H9 (cell line): ENCODE data around the gene CFAP61. TPM values are rescaled to one million over a fixed set of nuclear protein-coding genes. Genes with fewer than 3 reads are reported as not detected.

Experiments used
- DNase-seq: peaks from one replicate; pipeline ENCODE4 v3.0.0-alpha.2; 2017
- H2AFZ ChIP-seq: one replicate; pipeline ENCODE4 v1.6.1; 2013; ENCODE audit warnings: mild to moderate bottlenecking, low read length, control low read depth, moderate library complexity
- H2AK5ac ChIP-seq: 2 replicates; pipeline ENCODE4 v1.6.1; 2013; ENCODE audit warnings: low read length, control low read depth, mixed read lengths; ENCODE audit not compliant: insufficient read length
- H2BK120ac ChIP-seq: one replicate; pipeline ENCODE4 v1.6.1; 2013; ENCODE audit warnings: low read depth, mild to moderate bottlenecking, low read length, control low read depth, inconsistent platforms; ENCODE audit not compliant: poor library complexity, severe bottlenecking
- H2BK12ac ChIP-seq: 2 replicates; pipeline ENCODE4 v1.6.1; 2013; ENCODE audit warnings: low read length, control low read depth, mixed read lengths, low read depth; ENCODE audit not compliant: insufficient read length
- H2BK15ac ChIP-seq: 2 replicates; pipeline ENCODE4 v1.6.1; 2013; ENCODE audit warnings: low read depth, low read length, control low read depth
- H2BK20ac ChIP-seq: one replicate; pipeline ENCODE4 v1.6.1; 2013; ENCODE audit warnings: low read depth, mild to moderate bottlenecking, low read length, control low read depth, inconsistent platforms; ENCODE audit not compliant: poor library complexity, severe bottlenecking
- H2BK5ac ChIP-seq: 2 replicates; pipeline ENCODE4 v1.6.1; 2013; ENCODE audit warnings: low read length, control low read depth, mixed read lengths; ENCODE audit not compliant: insufficient read length
- H3K14ac ChIP-seq: 2 replicates; pipeline ENCODE4 v1.6.1; 2013; ENCODE audit warnings: low read length, control low read depth; ENCODE audit not compliant: insufficient read depth
- H3K18ac ChIP-seq: 2 replicates; pipeline ENCODE4 v1.6.1; 2013; ENCODE audit warnings: low read depth, mild to moderate bottlenecking, mixed read lengths, low read length, control low read depth; ENCODE audit not compliant: insufficient read length
- H3K23ac ChIP-seq: 2 replicates; pipeline ENCODE4 v1.6.1; 2013; ENCODE audit warnings: low read length, control low read depth, mixed read lengths, low read depth; ENCODE audit not compliant: insufficient read length
- H3K23me2 ChIP-seq: 2 replicates; pipeline ENCODE4 v1.6.1; 2013; ENCODE audit warnings: low read depth, mild to moderate bottlenecking, mixed read lengths, low read length, control low read depth; ENCODE audit not compliant: insufficient read length, poor library complexity, severe bottlenecking
- H3K27ac ChIP-seq: 2 replicates; pipeline ENCODE4 v1.5.1; 2013; ENCODE audit warnings: low read length, control low read depth, mixed read lengths, low read depth; ENCODE audit not compliant: insufficient read length
- H3K27me3 ChIP-seq: 2 replicates; pipeline ENCODE4 v1.6.1; 2013; ENCODE audit warnings: low read length, control low read depth, inconsistent platforms; ENCODE audit not compliant: insufficient read depth
- H3K4ac ChIP-seq: 2 replicates; pipeline ENCODE4 v1.6.1; 2013; ENCODE audit warnings: low read depth, mild to moderate bottlenecking, control low read depth, inconsistent platforms, low read length, moderate library complexity
- H3K4me1 ChIP-seq: 2 replicates; pipeline ENCODE4 v1.6.1; 2013; ENCODE audit warnings: low read length, control low read depth, inconsistent platforms; ENCODE audit not compliant: insufficient read depth
- H3K4me2 ChIP-seq: 2 replicates; pipeline ENCODE4 v1.6.1; 2013; ENCODE audit warnings: low read length, control low read depth, mixed read lengths; ENCODE audit not compliant: insufficient read length, insufficient read depth
- H3K56ac ChIP-seq: 2 replicates; pipeline ENCODE4 v1.6.1; 2013; ENCODE audit warnings: low read depth, mild to moderate bottlenecking, mixed read lengths, low read length, control low read depth; ENCODE audit not compliant: insufficient read length
- H3K79me1 ChIP-seq: 2 replicates; pipeline ENCODE4 v1.6.1; 2013; ENCODE audit warnings: low read depth, mild to moderate bottlenecking, moderate library complexity, low read length, control low read depth, inconsistent platforms; ENCODE audit not compliant: insufficient read depth, poor library complexity, severe bottlenecking
- H3K79me2 ChIP-seq: 2 replicates; pipeline ENCODE4 v1.6.1; 2013; ENCODE audit warnings: low read length, control low read depth, inconsistent platforms; ENCODE audit not compliant: insufficient read depth
- H3K9ac ChIP-seq: 2 replicates; pipeline ENCODE4 v1.6.1; 2013; ENCODE audit warnings: low read length, control low read depth, mixed read lengths; ENCODE audit not compliant: insufficient read length; ENCODE audit errors: extremely low read depth
- H3K9me3 ChIP-seq: one replicate; pipeline ENCODE4 v1.6.1; 2013; ENCODE audit warnings: low read depth, low read length, inconsistent platforms; ENCODE audit not compliant: control insufficient read depth
- H3T11ph ChIP-seq: one replicate; pipeline ENCODE4 v1.6.1; 2013; ENCODE audit warnings: mild to moderate bottlenecking, low read length, control low read depth, inconsistent platforms
- H4K20me1 ChIP-seq: one replicate; pipeline ENCODE4 v1.6.1; 2013; ENCODE audit not compliant: control insufficient read depth, insufficient read length, insufficient read depth
- H4K5ac ChIP-seq: 2 replicates; pipeline ENCODE4 v1.6.1; 2013; ENCODE audit warnings: low read depth, mild to moderate bottlenecking, mixed read lengths, low read length, control low read depth; ENCODE audit not compliant: insufficient read length
- H4K8ac ChIP-seq: replicated peaks from 2 replicates; pipeline ENCODE4 v1.6.1; 2013; ENCODE audit warnings: low read length, control low read depth, mixed read lengths, low read depth; ENCODE audit not compliant: insufficient read length
- H4K91ac ChIP-seq: 2 replicates; pipeline ENCODE4 v1.6.1; 2013; ENCODE audit warnings: low read depth, mild to moderate bottlenecking, moderate library complexity, mixed read lengths, low read length, control low read depth; ENCODE audit not compliant: insufficient read length
- H3K27ac Mint-ChIP-seq, 3 experiments: 2 replicates in 2 of 3; 3 replicates in 1 of 3; pipeline ENCODE4 v1.8.0; 2020 to 2021; ENCODE audit warnings: mixed read lengths in 3 of 3, mild to moderate bottlenecking in 1 of 3, moderate library complexity in 1 of 3
- H3K27me3 Mint-ChIP-seq: 2 replicates; pipeline ENCODE4 v1.8.0; 2021; ENCODE audit warnings: low read depth, mild to moderate bottlenecking, moderate library complexity, mixed read lengths
- H3K36me3 Mint-ChIP-seq, 3 experiments: 2 replicates in 2 of 3; 3 replicates in 1 of 3; pipeline ENCODE4 v1.8.0; 2020 to 2021; ENCODE audit warnings: low read depth in 3 of 3, mixed read lengths in 3 of 3; ENCODE audit not compliant: insufficient read depth in 1 of 3
- H3K4me1 Mint-ChIP-seq, 2 experiments: 2 replicates each; pipeline ENCODE4 v1.8.0; 2020; ENCODE audit warnings: mixed read lengths in 2 of 2
- H3K4me3 Mint-ChIP-seq, 2 experiments: 2 replicates in 1 of 2; 3 replicates in 1 of 2; pipeline ENCODE4 v1.8.0; 2020 to 2021; ENCODE audit warnings: mild to moderate bottlenecking in 2 of 2, mixed read lengths in 2 of 2, moderate library complexity in 1 of 2
- H3K9me3 Mint-ChIP-seq, 2 experiments: 2 replicates in 1 of 2; 3 replicates in 1 of 2; pipeline ENCODE4 v1.8.0; 2020; ENCODE audit warnings: mild to moderate bottlenecking in 2 of 2, mixed read lengths in 2 of 2, moderate library complexity in 1 of 2
- CTCF ChIP-seq: fragments of 200-600 bp; sonication (generic); conservative IDR thresholded peaks from 3 replicates; pipeline ENCODE4 v1.8.0; 2021; ENCODE audit warnings: antibody characterized with exemption, mild to moderate bottlenecking
- WGBS: extraction: QIAGEN DNeasy Blood & Tissue Kit; methylation state at CpG from one replicate; pipeline ENCODE4 v1.1.7; 2013; ENCODE audit warnings: missing lambda C conversion rate, low lambda C conversion rate, mixed read lengths; ENCODE audit not compliant: insufficient read length; ENCODE audit errors: extremely low coverage; 5-methylcytosine and 5-hydroxymethylcytosine counted together
- total RNA-seq: library from RNA; stranded (reverse); gene quantifications from 2 replicates; pipeline ENCODE4 v1.2.1, GENCODE V29; 2021

CFAP61 gene
- total RNA-seq, 1 experiment from 2014 or later, result 0.44 TPM

- no peak overlapping the region for H3T11ph ChIP-seq
- no peaks in the 10 kb centered on the region for H3K27me3 ChIP-seq
- no peak overlapping the region for H2BK5ac ChIP-seq
- H3K79me1 ChIP-seq, result no peaks in the 10 kb centered on the region
- no peaks in the 10 kb centered on the region for H3K4me1 ChIP-seq
- no peak overlapping the region for H3K56ac ChIP-seq
- no peak overlapping the region for H2BK120ac ChIP-seq
- H3K4me1 Mint-ChIP-seq, result no peaks in the 10 kb centered on the region
- no peak overlapping the region for H4K91ac ChIP-seq
- no peak overlapping the region for H3K9ac ChIP-seq
- no peak overlapping the region for H3K18ac ChIP-seq
- no peak overlapping the region for H3K4ac ChIP-seq
- no peak overlapping the region for H3K27ac ChIP-seq
- no peak overlapping the region for H2BK20ac ChIP-seq
- H3K27me3 Mint-ChIP-seq, result no peaks in the 10 kb centered on the region
- H3K9me3 ChIP-seq, result no peaks in the 10 kb centered on the region
- H2BK12ac ChIP-seq, result no peak overlapping the region
- no peaks in the 10 kb centered on the region for H3K23me2 ChIP-seq
- peaks cover 7 to 9% of the 10 kb centered on the region in 2 experiments; a peak in 3 of 5 replicates for H3K9me3 Mint-ChIP-seq
- no CpG with 5 or more reads among the region's 6 CpGs for WGBS
- DNase-seq, result no peak
- no peaks in the 10 kb centered on the region for H3K36me3 Mint-ChIP-seq
- H2BK15ac ChIP-seq, result no peak overlapping the region
- no peak overlapping the region for H4K5ac ChIP-seq
- no peak overlapping the region for H4K8ac ChIP-seq
- H3K4me3 Mint-ChIP-seq, result no peak overlapping the region
- no peak overlapping the region for H3K4me2 ChIP-seq
- H2AK5ac ChIP-seq, result no peak overlapping the region
- no peak for TF ChIP-seq CTCF
- no peaks in the 10 kb centered on the region for H4K20me1 ChIP-seq
- H2AFZ ChIP-seq, result no peak overlapping the region
- H3K14ac ChIP-seq, result no peak overlapping the region
- H3K79me2 ChIP-seq, result no peaks in the 10 kb centered on the region; the same call in 1 of the 2 replicates
- H3K27ac Mint-ChIP-seq, result no peak overlapping the region
- H3K23ac ChIP-seq, result no peak overlapping the region
Measured at GRCh38 chr20:20333866-20334265, 281.5 kb downstream of the CFAP61 start.
